HepG2 (cell line): ENCODE data around the gene RTN3.

Source experiments
- ATF7 ChIP-seq, 2 experiments: fragments of 450-650 bp in 1 of 2; sonication (generic) in 1 of 2; formaldehyde crosslinking in 1 of 2; IDR thresholded peaks; 2 replicates each; pipeline versions ENCODE4 v1.4.0 to v1.6.1; 2016 to 2020; ENCODE audit warnings: antibody characterized with exemption in 1 of 2, mild to moderate bottlenecking in 1 of 2, missing genetic modification reagents in 1 of 2
- CREM ChIP-seq, 2 experiments: sonication (generic) in 1 of 2; formaldehyde crosslinking in 1 of 2; IDR thresholded peaks; 2 replicates each; pipeline versions ENCODE4 v1.4.0 to v1.6.1; 2016 to 2020; ENCODE audit warnings: antibody characterized with exemption in 1 of 2, mild to moderate bottlenecking in 1 of 2, missing genetic modification reagents in 1 of 2
- EZH2 ChIP-seq: conservative IDR thresholded peaks from 2 replicates; pipeline ENCODE4 v1.6.1; 2012; ENCODE audit warnings: mild to moderate bottlenecking, low read depth, low read length, moderate library complexity
- HNRNPLL ChIP-seq: fragments of 200-400 bp; formaldehyde crosslinking; IDR thresholded peaks from 2 replicates; pipeline ENCODE4 v1.6.1; 2017; ENCODE audit warnings: mild to moderate bottlenecking, low read depth, low read length; ENCODE audit not compliant: poor library complexity, severe bottlenecking
- PCBP1 ChIP-seq: fragments of 200-400 bp; formaldehyde crosslinking; IDR thresholded peaks from 2 replicates; pipeline ENCODE4 v1.6.1; 2017; ENCODE audit warnings: mild to moderate bottlenecking, low read depth, low read length, borderline replicate concordance
- POLR2A ChIP-seq, 2 experiments: IDR thresholded peaks; 2 replicates each; pipeline ENCODE4 v1.6.1; 2011; ENCODE audit warnings: low read depth in 2 of 2, low read length in 2 of 2, mild to moderate bottlenecking in 1 of 2, moderate library complexity in 1 of 2; ENCODE audit not compliant: insufficient read depth in 1 of 2
- ZFP37 ChIP-seq: sonication (generic); formaldehyde crosslinking; IDR thresholded peaks from 2 replicates; pipeline ENCODE4 v1.4.0; 2020; ENCODE audit warnings: missing genetic modification reagents, borderline replicate concordance
- ZNF331 ChIP-seq: sonication (generic); formaldehyde crosslinking; IDR thresholded peaks from 2 replicates; pipeline ENCODE4 v1.4.0; 2020; ENCODE audit warnings: missing genetic modification reagents
- ZNF430 ChIP-seq: sonication (generic); formaldehyde crosslinking; IDR thresholded peaks from 2 replicates; pipeline ENCODE4 v1.9.0; 2021; ENCODE audit warnings: mild to moderate bottlenecking, missing genetic modification reagents
- TF ChIP-seq, protein P1 (sequence below): sonication (generic); formaldehyde crosslinking; conservative IDR thresholded peaks from 2 replicates; pipeline ENCODE4 v1.4.0; 2020; ENCODE audit warnings: missing genetic modification reagents
- TF ChIP-seq, protein P2 (sequence below): sonication (generic); formaldehyde crosslinking; IDR thresholded peaks from 2 replicates; pipeline ENCODE4 v1.5.0; 2020; ENCODE audit warnings: mild to moderate bottlenecking, missing genetic modification reagents, moderate library complexity
- TF ChIP-seq, protein P3 (sequence below): sonication (generic); formaldehyde crosslinking; IDR thresholded peaks from 2 replicates; pipeline ENCODE4 v1.4.0; 2020; ENCODE audit warnings: missing genetic modification reagents
- TF ChIP-seq, protein P4 (sequence below): conservative IDR thresholded peaks from 2 replicates; pipeline ENCODE4 v1.6.1; 2018; ENCODE audit warnings: missing genetic modification reagents
- TF ChIP-seq, protein P5 (sequence below): sonication (generic); formaldehyde crosslinking; IDR thresholded peaks from 2 replicates; pipeline ENCODE4 v1.5.0; 2020; ENCODE audit warnings: mild to moderate bottlenecking, missing genetic modification reagents

DNA sequence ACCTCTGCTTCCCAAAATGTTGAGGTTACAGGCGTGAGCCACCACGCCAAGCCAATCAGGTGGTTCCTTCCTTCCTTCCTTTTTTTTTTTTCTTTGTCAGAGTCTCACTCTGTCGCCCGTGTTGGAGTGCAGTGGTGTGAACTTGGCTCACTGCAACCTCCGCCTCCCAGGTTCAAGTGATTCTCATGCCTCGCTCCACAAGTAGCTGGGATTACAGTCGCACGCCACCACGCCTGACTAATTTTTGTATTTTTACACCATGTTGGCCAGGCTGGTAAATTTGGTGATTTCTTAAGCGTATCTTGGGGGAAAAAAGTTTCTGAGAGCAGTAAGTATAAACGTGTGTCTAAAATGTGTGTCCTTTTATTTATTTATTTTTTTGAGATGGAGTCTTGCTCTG lies 113.8 kb downstream of the RTN3 start:
- TF ChIP-seq ZNF331 (CRISPR knock-in tag), result no peak
- TF ChIP-seq, protein P1, sequence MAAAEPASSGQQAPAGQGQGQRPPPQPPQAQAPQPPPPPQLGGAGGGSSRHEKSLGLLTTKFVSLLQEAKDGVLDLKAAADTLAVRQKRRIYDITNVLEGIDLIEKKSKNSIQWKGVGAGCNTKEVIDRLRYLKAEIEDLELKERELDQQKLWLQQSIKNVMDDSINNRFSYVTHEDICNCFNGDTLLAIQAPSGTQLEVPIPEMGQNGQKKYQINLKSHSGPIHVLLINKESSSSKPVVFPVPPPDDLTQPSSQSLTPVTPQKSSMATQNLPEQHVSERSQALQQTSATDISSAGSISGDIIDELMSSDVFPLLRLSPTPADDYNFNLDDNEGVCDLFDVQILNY (CRISPR knock-in tag), result no peak
- TF ChIP-seq, protein P2, sequence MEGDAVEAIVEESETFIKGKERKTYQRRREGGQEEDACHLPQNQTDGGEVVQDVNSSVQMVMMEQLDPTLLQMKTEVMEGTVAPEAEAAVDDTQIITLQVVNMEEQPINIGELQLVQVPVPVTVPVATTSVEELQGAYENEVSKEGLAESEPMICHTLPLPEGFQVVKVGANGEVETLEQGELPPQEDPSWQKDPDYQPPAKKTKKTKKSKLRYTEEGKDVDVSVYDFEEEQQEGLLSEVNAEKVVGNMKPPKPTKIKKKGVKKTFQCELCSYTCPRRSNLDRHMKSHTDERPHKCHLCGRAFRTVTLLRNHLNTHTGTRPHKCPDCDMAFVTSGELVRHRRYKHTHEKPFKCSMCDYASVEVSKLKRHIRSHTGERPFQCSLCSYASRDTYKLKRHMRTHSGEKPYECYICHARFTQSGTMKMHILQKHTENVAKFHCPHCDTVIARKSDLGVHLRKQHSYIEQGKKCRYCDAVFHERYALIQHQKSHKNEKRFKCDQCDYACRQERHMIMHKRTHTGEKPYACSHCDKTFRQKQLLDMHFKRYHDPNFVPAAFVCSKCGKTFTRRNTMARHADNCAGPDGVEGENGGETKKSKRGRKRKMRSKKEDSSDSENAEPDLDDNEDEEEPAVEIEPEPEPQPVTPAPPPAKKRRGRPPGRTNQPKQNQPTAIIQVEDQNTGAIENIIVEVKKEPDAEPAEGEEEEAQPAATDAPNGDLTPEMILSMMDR (CRISPR knock-in tag), result no peak
- TF ChIP-seq ATF7 (IDR thresholded peaks at IDR 0.05), result no peak
- TF ChIP-seq ATF7 (CRISPR knock-in tag; IDR thresholded peaks at IDR 0.05), result no peak
- TF ChIP-seq PCBP1, result no peak
- no peak for TF ChIP-seq POLR2A (IDR thresholded peaks at IDR 0.05; ENCODE audit: insufficient read depth in 1 of 2, low read depth in 2 of 2, low read length in 2 of 2)
- no peak for TF ChIP-seq CREM (IDR thresholded peaks at IDR 0.05)
- TF ChIP-seq CREM (CRISPR knock-in tag; IDR thresholded peaks at IDR 0.05), result no peak
- TF ChIP-seq, protein P3, sequence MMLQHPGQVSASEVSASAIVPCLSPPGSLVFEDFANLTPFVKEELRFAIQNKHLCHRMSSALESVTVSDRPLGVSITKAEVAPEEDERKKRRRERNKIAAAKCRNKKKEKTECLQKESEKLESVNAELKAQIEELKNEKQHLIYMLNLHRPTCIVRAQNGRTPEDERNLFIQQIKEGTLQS (CRISPR knock-in tag), result no peak
- no peak for TF ChIP-seq ZNF430 (CRISPR knock-in tag)
- no peak for TF ChIP-seq EZH2
- TF ChIP-seq, protein P4, sequence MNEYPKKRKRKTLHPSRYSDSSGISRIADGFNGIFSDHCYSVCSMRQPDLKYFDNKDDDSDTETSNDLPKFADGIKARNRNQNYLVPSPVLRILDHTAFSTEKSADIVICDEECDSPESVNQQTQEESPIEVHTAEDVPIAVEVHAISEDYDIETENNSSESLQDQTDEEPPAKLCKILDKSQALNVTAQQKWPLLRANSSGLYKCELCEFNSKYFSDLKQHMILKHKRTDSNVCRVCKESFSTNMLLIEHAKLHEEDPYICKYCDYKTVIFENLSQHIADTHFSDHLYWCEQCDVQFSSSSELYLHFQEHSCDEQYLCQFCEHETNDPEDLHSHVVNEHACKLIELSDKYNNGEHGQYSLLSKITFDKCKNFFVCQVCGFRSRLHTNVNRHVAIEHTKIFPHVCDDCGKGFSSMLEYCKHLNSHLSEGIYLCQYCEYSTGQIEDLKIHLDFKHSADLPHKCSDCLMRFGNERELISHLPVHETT (CRISPR knock-in tag), result no peak
- no peak for TF ChIP-seq ZFP37 (CRISPR knock-in tag)
- no peak for TF ChIP-seq HNRNPLL
- TF ChIP-seq, protein P5, sequence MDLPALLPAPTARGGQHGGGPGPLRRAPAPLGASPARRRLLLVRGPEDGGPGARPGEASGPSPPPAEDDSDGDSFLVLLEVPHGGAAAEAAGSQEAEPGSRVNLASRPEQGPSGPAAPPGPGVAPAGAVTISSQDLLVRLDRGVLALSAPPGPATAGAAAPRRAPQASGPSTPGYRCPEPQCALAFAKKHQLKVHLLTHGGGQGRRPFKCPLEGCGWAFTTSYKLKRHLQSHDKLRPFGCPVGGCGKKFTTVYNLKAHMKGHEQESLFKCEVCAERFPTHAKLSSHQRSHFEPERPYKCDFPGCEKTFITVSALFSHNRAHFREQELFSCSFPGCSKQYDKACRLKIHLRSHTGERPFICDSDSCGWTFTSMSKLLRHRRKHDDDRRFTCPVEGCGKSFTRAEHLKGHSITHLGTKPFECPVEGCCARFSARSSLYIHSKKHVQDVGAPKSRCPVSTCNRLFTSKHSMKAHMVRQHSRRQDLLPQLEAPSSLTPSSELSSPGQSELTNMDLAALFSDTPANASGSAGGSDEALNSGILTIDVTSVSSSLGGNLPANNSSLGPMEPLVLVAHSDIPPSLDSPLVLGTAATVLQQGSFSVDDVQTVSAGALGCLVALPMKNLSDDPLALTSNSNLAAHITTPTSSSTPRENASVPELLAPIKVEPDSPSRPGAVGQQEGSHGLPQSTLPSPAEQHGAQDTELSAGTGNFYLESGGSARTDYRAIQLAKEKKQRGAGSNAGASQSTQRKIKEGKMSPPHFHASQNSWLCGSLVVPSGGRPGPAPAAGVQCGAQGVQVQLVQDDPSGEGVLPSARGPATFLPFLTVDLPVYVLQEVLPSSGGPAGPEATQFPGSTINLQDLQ, result no peak
